T-helper 17 cell (primary cell): ENCODE data around the gene COX7A2. TPM values are rescaled to one million over a fixed set of nuclear protein-coding genes. Genes with fewer than 3 reads are reported as not detected.

ENCODE experiments used
- ATAC-seq: fragments of 150-1000 bp; cut with Tn5 transposase; 2 replicates; pipeline ENCODE4 v1.10.0; 2021; ENCODE audit warnings: mild to moderate bottlenecking, moderate library complexity
- DNase-seq, 3 donors: peaks; one replicate each; pipeline versions ENCODE4 v3.0.0 to v3.0.0-alpha.2; 2020 to 2021
- H3K9me3 ChIP-seq: one replicate; pipeline ENCODE4 v1.7.0; 2013; ENCODE audit warnings: low read length, mild to moderate bottlenecking; ENCODE audit not compliant: control insufficient read depth, poor library complexity, severe bottlenecking
- H3K27ac Mint-ChIP-seq: one replicate; pipeline ENCODE4 v1.8.0; 2022; ENCODE audit warnings: mild to moderate bottlenecking, moderate library complexity, mixed read lengths
- H3K27me3 Mint-ChIP-seq: one replicate; pipeline ENCODE4 v1.8.0; 2022; ENCODE audit warnings: mixed read lengths
- H3K36me3 Mint-ChIP-seq: one replicate; pipeline ENCODE4 v1.8.0; 2022; ENCODE audit warnings: low read depth, mixed read lengths
- H3K4me1 Mint-ChIP-seq: one replicate; pipeline ENCODE4 v1.8.0; 2022; ENCODE audit warnings: mild to moderate bottlenecking, mixed read lengths
- H3K4me3 Mint-ChIP-seq: one replicate; pipeline ENCODE4 v1.8.0; 2022; ENCODE audit warnings: mild to moderate bottlenecking, moderate library complexity, mixed read lengths
- total RNA-seq, 4 donors: library from RNA in 2 of 4; stranded (reverse) in 2 of 4; gene quantifications; one replicate each; pipeline ENCODE4 v1.2.3 and lab custom pipeline; 2022 to 2026

COX7A2 gene
- total RNA-seq, 2 donors from 2014 or later, result 189 to 214 TPM

DNA sequence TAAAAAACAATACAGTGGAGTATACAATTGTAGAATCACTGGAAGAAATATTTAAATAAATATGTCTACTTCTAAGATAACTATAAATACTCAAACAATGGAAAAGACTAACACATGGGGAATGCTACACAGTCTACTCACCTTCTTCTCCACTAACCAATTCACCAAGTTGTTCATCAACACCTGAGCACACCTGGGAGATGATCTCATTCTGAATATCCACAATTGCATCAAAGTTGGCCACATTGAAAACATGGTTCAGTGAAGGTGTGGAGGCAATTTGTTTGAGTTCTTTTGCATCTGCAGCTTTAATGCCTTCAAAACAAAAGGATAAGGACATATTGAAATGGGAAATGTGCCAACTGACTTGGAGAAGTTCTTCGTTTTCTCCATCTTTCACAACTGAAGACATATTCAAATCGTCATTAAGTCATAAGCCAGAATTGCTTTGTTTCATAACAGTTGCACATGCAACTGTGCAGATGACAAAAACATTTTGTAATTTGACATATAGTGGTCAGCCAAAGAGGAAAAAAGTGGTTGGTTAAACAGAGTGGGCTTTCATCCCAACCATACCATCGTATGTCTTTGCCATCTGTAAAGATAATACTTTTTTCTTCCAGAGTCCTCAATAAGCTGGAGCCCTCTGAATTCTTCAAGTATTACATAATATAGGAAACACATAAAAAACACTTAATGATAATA, 55.2 kb downstream of the COX7A2 start:
- no peaks in the 10 kb centered on the region for H3K9me3 ChIP-seq
- Mint-ChIP-seq H3K4me3 (no peak overlapping the region), H3K27me3 (peaks cover 37% of the 10 kb centered on the region), H3K4me1 (no peaks in the 10 kb centered on the region), H3K27ac (no peak overlapping the region), H3K36me3 (no peaks in the 10 kb centered on the region)
- DNase-seq (no peak), ATAC-seq (no peak)

Other genes starting within 250 kb of the COX7A2 start
- gene COL12A1, start 37.7 kb downstream of the COX7A2 start, total RNA-seq, result under 1 TPM in 1 of 2 donors, not detected in 1; 0.08 TPM
- gene TMEM30A, start 41.0 kb upstream of the COX7A2 start, total RNA-seq, result 10 to 100 TPM; 36.5 to 43.6 TPM
- gene FILIP1, start 250.0 kb upstream of the COX7A2 start, total RNA-seq, result under 1 TPM; 0.07 to 0.08 TPM